HCT116 (cell line): ENCODE data around the gene LYL1. TPM values are rescaled to one million over a fixed set of nuclear protein-coding genes. Genes with fewer than 3 reads are reported as not detected.

Experiments
- ATAC-seq: fragments of 200-7000 bp; cut with Tn5 transposase; 2 replicates; pipeline ENCODE4 v1.9.1; 2020; ENCODE audit warnings: mild to moderate bottlenecking, moderate library complexity
- BruUV-seq: library from RNA; stranded (reverse); fragments of 400-500 nt; replicated peaks from 2 replicates; lab custom pipeline; 2021; lab: Mats Ljungman, UMichigan
- CTCF ChIA-PET: fragments of 300-600 bp; sonication (Branson Sonifier 250); formaldehyde crosslinking; loops from one replicate; lab custom pipeline; 2021; ENCODE audit warnings: antibody characterized with exemption; lab: Charles Lee
- POLR2A ChIA-PET: fragments of 300-600, 350-600 bp; sonication (Branson Sonifier 250); formaldehyde crosslinking; loops from one replicate; lab custom pipeline; 2021; ENCODE audit warnings: antibody characterized with exemption; lab: Charles Lee
- RAD21 ChIA-PET, 2 experiments: fragments of 300-600 bp; sonication (Branson Sonifier 250); formaldehyde crosslinking; loops; one replicate each; lab custom pipeline; 2023; ENCODE audit warnings: low total read pairs in 2 of 2; ENCODE audit not compliant: uncharacterized antibody in 2 of 2, unreplicated experiment in 2 of 2, low non-redundant PET in 1 of 2; lab: Charles Lee
- DNase-seq: peaks from one replicate; pipeline ENCODE4 v3.0.0-alpha.2; 2010; ENCODE audit warnings: low read depth, low spot score
- H2AFZ ChIP-seq: fragments of 200-600 bp; shearing (Covaris generic), sonication (generic); 2 replicates; pipeline ENCODE4 v1.6.1; 2017; ENCODE audit warnings: low read depth, mixed run types, mixed read lengths, antibody characterized with exemption, low read length; ENCODE audit not compliant: poor library complexity, severe bottlenecking
- H3K27ac ChIP-seq: 2 replicates; pipeline ENCODE4 v1.5.1; 2012; ENCODE audit warnings: low read depth, low read length
- H3K27me3 ChIP-seq: fragments of 200-600 bp; sonication (generic); 2 replicates; pipeline ENCODE4 v1.6.1; 2016; ENCODE audit warnings: mixed run types, low read length, mixed read lengths; ENCODE audit not compliant: insufficient read depth
- H3K36me3 ChIP-seq, 2 experiments: fragments of 200-500 bp in 1 of 2; fragments of 200-600 bp in 1 of 2; sonication (Bioruptor generic) in 1 of 2; sonication (generic) in 1 of 2; 2 replicates each; pipeline versions ENCODE4 v1.5.1 to v1.6.1; 2014 to 2016; ENCODE audit warnings: low read length in 2 of 2, inconsistent platforms in 1 of 2, mixed read lengths in 1 of 2, mixed run types in 1 of 2; ENCODE audit not compliant: insufficient read depth in 2 of 2, control insufficient read depth in 1 of 2
- H3K4me1 ChIP-seq, 2 experiments: fragments of 200-600 bp in 1 of 2; sonication (generic) in 1 of 2; 2 replicates each; pipeline versions ENCODE4 v1.5.1 to v1.6.1; 2012 to 2017; ENCODE audit warnings: low read length in 2 of 2, inconsistent platforms in 1 of 2, mild to moderate bottlenecking in 1 of 2, mixed read lengths in 1 of 2, mixed run types in 1 of 2, moderate library complexity in 1 of 2; ENCODE audit not compliant: insufficient read depth in 2 of 2, control insufficient read depth in 1 of 2
- H3K4me2 ChIP-seq: fragments of 200-600 bp; sonication (generic); 2 replicates; pipeline ENCODE4 v1.6.1; 2017; ENCODE audit warnings: mixed run types, low read length, mixed read lengths
- H3K4me3 ChIP-seq, 2 experiments: fragments of 200-600 bp in 1 of 2; sonication (generic) in 1 of 2; replicated peaks in 1 of 2; 2 replicates each; pipeline ENCODE4 v1.5.1; 2011 to 2016; ENCODE audit warnings: low read length in 2 of 2, control low read depth in 1 of 2, low read depth in 1 of 2, mild to moderate bottlenecking in 1 of 2, mixed read lengths in 1 of 2, mixed run types in 1 of 2
- H3K79me2 ChIP-seq: fragments of 200-600 bp; sonication (generic); 2 replicates; pipeline ENCODE4 v1.6.1; 2017; ENCODE audit warnings: mild to moderate bottlenecking, mixed run types, low read length, moderate library complexity, mixed read lengths; ENCODE audit not compliant: insufficient read depth
- H3K9ac ChIP-seq: fragments of 200-600 bp; sonication (generic); 2 replicates; pipeline ENCODE4 v1.6.1; 2016; ENCODE audit warnings: low read length, mixed read lengths
- H3K9me2 ChIP-seq: fragments of 200-600 bp; sonication (generic), shearing (Covaris generic); 2 replicates; pipeline ENCODE4 v1.6.1; 2017; ENCODE audit warnings: mixed run types, mild to moderate bottlenecking, moderate library complexity; ENCODE audit not compliant: insufficient read depth
- H3K9me3 ChIP-seq, 2 experiments: fragments of 200-500 bp in 1 of 2; fragments of 200-600 bp in 1 of 2; sonication (Bioruptor generic) in 1 of 2; sonication (generic) in 1 of 2; 2 replicates each; pipeline ENCODE4 v1.6.1; 2014 to 2017; ENCODE audit warnings: low read length in 2 of 2, mixed read lengths in 2 of 2, inconsistent platforms in 1 of 2, low read depth in 1 of 2, mild to moderate bottlenecking in 1 of 2, mixed run types in 1 of 2, moderate library complexity in 1 of 2; ENCODE audit not compliant: control insufficient read depth in 1 of 2, insufficient read depth in 1 of 2
- H4K20me1 ChIP-seq: fragments of 200-600 bp; sonication (generic), shearing (Covaris generic); 2 replicates; pipeline ENCODE4 v1.6.1; 2017; ENCODE audit warnings: mixed run types, mild to moderate bottlenecking, moderate library complexity; ENCODE audit not compliant: insufficient read depth
- ATF3 ChIP-seq: IDR thresholded peaks from 2 replicates; pipeline ENCODE4 v1.6.1; 2012
- EGR1 ChIP-seq: IDR thresholded peaks from 2 replicates; pipeline ENCODE4 v1.6.1; 2012; ENCODE audit warnings: low read depth
- ELF1 ChIP-seq: IDR thresholded peaks from 2 replicates; pipeline ENCODE4 v1.6.1; 2012; ENCODE audit warnings: low read depth, borderline replicate concordance
- EZH2 ChIP-seq: fragments of 200-600 bp; sonication (generic); IDR thresholded peaks from 2 replicates; pipeline ENCODE4 v1.6.1; 2017; ENCODE audit warnings: antibody characterized with exemption, mixed run types
- EZH2phosphoT487 ChIP-seq: fragments of 200-600 bp; IDR thresholded peaks from 2 replicates; pipeline ENCODE4 v1.6.1; 2018; ENCODE audit warnings: antibody characterized with exemption, borderline replicate concordance
- FOSL1 ChIP-seq: IDR thresholded peaks from 2 replicates; pipeline ENCODE4 v1.6.1; 2012; ENCODE audit warnings: low read depth
- JUND ChIP-seq: IDR thresholded peaks from 2 replicates; pipeline ENCODE4 v1.6.1; 2012
- MAX ChIP-seq: IDR thresholded peaks from 2 replicates; pipeline ENCODE4 v1.6.1; 2012
- POLR2AphosphoS5 ChIP-seq: IDR thresholded peaks from 2 replicates; pipeline ENCODE4 v1.6.1; 2011; ENCODE audit warnings: mild to moderate bottlenecking, low read depth, low read length, moderate library complexity
- RAD21 ChIP-seq: IDR thresholded peaks from 2 replicates; pipeline ENCODE4 v1.6.1; 2012; ENCODE audit warnings: low read depth, mild to moderate bottlenecking
- SRF ChIP-seq: IDR thresholded peaks from 2 replicates; pipeline ENCODE4 v1.6.1; 2012; ENCODE audit warnings: low read depth
- TCF7L2 ChIP-seq: IDR thresholded peaks from 2 replicates; pipeline ENCODE4 v1.7.0; 2011; ENCODE audit warnings: borderline replicate concordance, inconsistent platforms; ENCODE audit not compliant: insufficient read depth, insufficient read length; ENCODE audit errors: extremely low read depth
- YY1 ChIP-seq: IDR thresholded peaks from 2 replicates; pipeline ENCODE4 v1.6.1; 2011; ENCODE audit warnings: low read length, low read depth, moderate library complexity, mild to moderate bottlenecking; ENCODE audit not compliant: insufficient replicate concordance; ENCODE audit errors: extremely low read depth
- ZBTB33 ChIP-seq: IDR thresholded peaks from 2 replicates; pipeline ENCODE4 v1.6.1; 2011; ENCODE audit warnings: mild to moderate bottlenecking, low read length, moderate library complexity; ENCODE audit not compliant: insufficient replicate concordance; ENCODE audit errors: extremely low read depth
- ZFX ChIP-seq: fragments of 450-650 bp; IDR thresholded peaks from 2 replicates; pipeline ENCODE4 v1.6.1; 2017
- intact Hi-C: fragments of 100-400 bp; cut with micrococcal nuclease; formaldehyde crosslinking; loops from 2 replicates; pipeline ENCODE4 v1.10.0; 2022
- total RNA-seq: library from RNA; stranded (reverse); gene quantifications from one replicate; pipeline ENCODE4 v1.2.1, GENCODE V29; 2021; ENCODE audit not compliant: unreplicated experiment
- TF ChIP-seq, protein P1 (sequence below), 3 experiments: fragments of 200-600 bp in 1 of 3; sonication (generic) in 1 of 3; IDR thresholded peaks in 2 of 3; conservative IDR thresholded peaks in 1 of 3; 2 replicates each; pipeline ENCODE4 v1.5.1; 2012 to 2017; ENCODE audit warnings: low read depth in 2 of 3, low read length in 2 of 3, antibody characterized with exemption in 1 of 3, borderline replicate concordance in 1 of 3, control low read depth in 1 of 3, mild to moderate bottlenecking in 1 of 3, mixed read lengths in 1 of 3, mixed run types in 1 of 3, moderate library complexity in 1 of 3; ENCODE audit not compliant: insufficient read depth in 1 of 3

Gene LYL1
- total RNA-seq, 1 experiment from 2014 or later: 2.6 TPM

GRCh38 chr19:13092606-13093235 is 9.9 kb downstream of the LYL1 start:
- Histone ChIP-seq H3K9me3 (no peaks in the 10 kb centered on the region), H3K4me2 (no peak overlapping the region), H3K4me3 (no peak overlapping the region), H3K27ac (no peak overlapping the region), H3K27me3 (no peaks in the 10 kb centered on the region), H3K4me1 (peaks cover 6 to 20% of the 10 kb centered on the region in 2 experiments; a peak in 3 of 4 replicates), H3K9me2 (no peaks in the 10 kb centered on the region), H3K9ac (no peak overlapping the region), H3K36me3 (no peaks in the 10 kb centered on the region), H3K79me2 (no peaks in the 10 kb centered on the region), H4K20me1 (no peaks in the 10 kb centered on the region), H2AFZ (no peak overlapping the region)
- RAD21 ChIA-PET: interaction anchor here (1.5 to 2.5 kb wide), 3 partner anchors 107 to 115 kb away, joined by 4 to 25 read pairs (median 20); no protein-coding TSS in a partner anchor
- intact Hi-C loops: loop anchor here (1.0 to 5.0 kb wide), 2 partner anchors 60 to 114 kb away; no protein-coding TSS in a partner anchor
- no peak for ATAC-seq
- POLR2A ChIA-PET: no interaction called here
- TF ChIP-seq YY1 (no peak), POLR2AphosphoS5 (no peak), ATF3 (no peak), EGR1 (no peak), FOSL1 (no peak), ZFX (no peak), RAD21 (no peak), MAX (no peak), EZH2 (no peak), EZH2phosphoT487 (no peak), ZBTB33 (no peak), SRF (no peak), TCF7L2 (no peak), JUND (no peak), ELF1 (no peak)
- TF ChIP-seq, protein P1, sequence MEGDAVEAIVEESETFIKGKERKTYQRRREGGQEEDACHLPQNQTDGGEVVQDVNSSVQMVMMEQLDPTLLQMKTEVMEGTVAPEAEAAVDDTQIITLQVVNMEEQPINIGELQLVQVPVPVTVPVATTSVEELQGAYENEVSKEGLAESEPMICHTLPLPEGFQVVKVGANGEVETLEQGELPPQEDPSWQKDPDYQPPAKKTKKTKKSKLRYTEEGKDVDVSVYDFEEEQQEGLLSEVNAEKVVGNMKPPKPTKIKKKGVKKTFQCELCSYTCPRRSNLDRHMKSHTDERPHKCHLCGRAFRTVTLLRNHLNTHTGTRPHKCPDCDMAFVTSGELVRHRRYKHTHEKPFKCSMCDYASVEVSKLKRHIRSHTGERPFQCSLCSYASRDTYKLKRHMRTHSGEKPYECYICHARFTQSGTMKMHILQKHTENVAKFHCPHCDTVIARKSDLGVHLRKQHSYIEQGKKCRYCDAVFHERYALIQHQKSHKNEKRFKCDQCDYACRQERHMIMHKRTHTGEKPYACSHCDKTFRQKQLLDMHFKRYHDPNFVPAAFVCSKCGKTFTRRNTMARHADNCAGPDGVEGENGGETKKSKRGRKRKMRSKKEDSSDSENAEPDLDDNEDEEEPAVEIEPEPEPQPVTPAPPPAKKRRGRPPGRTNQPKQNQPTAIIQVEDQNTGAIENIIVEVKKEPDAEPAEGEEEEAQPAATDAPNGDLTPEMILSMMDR (IDR thresholded peaks at IDR 0.05 in 2 of 3, conservative IDR thresholded peaks at IDR 0.05 in 1 of 3; ENCODE audit: borderline replicate concordance in 1 of 3, insufficient read depth in 1 of 3, low read depth in 2 of 3, low read length in 2 of 3): no peak
- no peak for DNase-seq
- CTCF ChIA-PET: interaction anchor here (1.4 to 6.6 kb wide), 6 partner anchors 14 to 127 kb away, joined by 4 to 94 read pairs (median 8); no protein-coding TSS in a partner anchor
- BruUV-seq: no TSS peak
